IMR-90 (cell line): ENCODE measurements around the gene SARDH.

Experiments
- BHLHE40 ChIP-seq: fragments of 150-350 bp; IDR thresholded peaks from 2 replicates; pipeline ENCODE4 v1.6.1; 2016; ENCODE audit warnings: mild to moderate bottlenecking, low read depth, low read length
- CEBPB ChIP-seq: IDR thresholded peaks from 2 replicates; pipeline ENCODE4 v1.6.1; 2012; ENCODE audit warnings: low read depth, low read length, improper control_type of control experiment
- CTCF ChIP-seq: conservative IDR thresholded peaks from 2 replicates; pipeline ENCODE4 v1.5.1; 2012; ENCODE audit warnings: mild to moderate bottlenecking, low read depth, low read length, improper control_type of control experiment
- MAFK ChIP-seq: IDR thresholded peaks from 2 replicates; pipeline ENCODE4 v1.6.1; 2012; ENCODE audit warnings: low read depth, low read length, improper control_type of control experiment
- MXI1 ChIP-seq: IDR thresholded peaks from 2 replicates; pipeline ENCODE4 v1.6.1; 2012; ENCODE audit warnings: low read depth, mild to moderate bottlenecking, low read length, moderate library complexity, borderline replicate concordance
- POLR2A ChIP-seq: IDR thresholded peaks from 2 replicates; pipeline ENCODE4 v1.6.1; 2012; ENCODE audit warnings: mild to moderate bottlenecking, low read depth, low read length
- RAD21 ChIP-seq: IDR thresholded peaks from 2 replicates; pipeline ENCODE4 v1.6.1; 2012; ENCODE audit warnings: low read length, improper control_type of control experiment
- RCOR1 ChIP-seq: IDR thresholded peaks from 2 replicates; pipeline ENCODE4 v1.6.1; 2012; ENCODE audit warnings: mild to moderate bottlenecking, low read length, improper control_type of control experiment; ENCODE audit not compliant: insufficient replicate concordance
- RFX5 ChIP-seq: IDR thresholded peaks from 2 replicates; pipeline ENCODE4 v1.8.0; 2012; ENCODE audit warnings: low read depth, mild to moderate bottlenecking, low read length, moderate library complexity
- USF2 ChIP-seq: fragments of 150-350 bp; IDR thresholded peaks from 2 replicates; pipeline ENCODE4 v1.6.1; 2017; ENCODE audit warnings: mild to moderate bottlenecking, antibody characterized with exemption, low read length, low read depth

GRCh38 chr9:133727277-133727875 is 10.8 kb downstream of the SARDH start:
- TF ChIP-seq CTCF (no peak), POLR2A (no peak), MAFK (no peak), RCOR1 (no peak), CEBPB (no peak), USF2 (no peak), MXI1 (no peak), BHLHE40 (no peak), RFX5 (no peak), RAD21 (no peak)
